HCT116 (cell line): ENCODE measurements around the gene EEFSEC. TPM values are rescaled to one million over a fixed set of nuclear protein-coding genes. Genes with fewer than 3 reads are reported as not detected.
A peak's percentile ranks its signal among the peaks of the same experiment; 100 is the strongest.

Experiments
- ATAC-seq: fragments of 200-7000 bp; cut with Tn5 transposase; 2 replicates; pipeline ENCODE4 v1.9.1; 2020; ENCODE audit warnings: mild to moderate bottlenecking, moderate library complexity
- BruUV-seq: library from RNA; stranded (reverse); fragments of 400-500 nt; replicated peaks from 2 replicates; lab custom pipeline; 2021; lab: Mats Ljungman, UMichigan
- CTCF ChIA-PET: fragments of 300-600 bp; sonication (Branson Sonifier 250); formaldehyde crosslinking; loops from one replicate; lab custom pipeline; 2021; ENCODE audit warnings: antibody characterized with exemption; lab: Charles Lee
- POLR2A ChIA-PET: fragments of 300-600, 350-600 bp; sonication (Branson Sonifier 250); formaldehyde crosslinking; loops from one replicate; lab custom pipeline; 2021; ENCODE audit warnings: antibody characterized with exemption; lab: Charles Lee
- RAD21 ChIA-PET, 2 experiments: fragments of 300-600 bp; sonication (Branson Sonifier 250); formaldehyde crosslinking; loops; one replicate each; lab custom pipeline; 2023; ENCODE audit warnings: low total read pairs in 2 of 2; ENCODE audit not compliant: uncharacterized antibody in 2 of 2, unreplicated experiment in 2 of 2, low non-redundant PET in 1 of 2; lab: Charles Lee
- DNase-seq: peaks from one replicate; pipeline ENCODE4 v3.0.0-alpha.2; 2010; ENCODE audit warnings: low read depth, low spot score
- H2AFZ ChIP-seq: fragments of 200-600 bp; shearing (Covaris generic), sonication (generic); 2 replicates; pipeline ENCODE4 v1.6.1; 2017; ENCODE audit warnings: low read depth, mixed run types, mixed read lengths, antibody characterized with exemption, low read length; ENCODE audit not compliant: poor library complexity, severe bottlenecking
- H3K27ac ChIP-seq: 2 replicates; pipeline ENCODE4 v1.5.1; 2012; ENCODE audit warnings: low read depth, low read length
- H3K27me3 ChIP-seq: fragments of 200-600 bp; sonication (generic); 2 replicates; pipeline ENCODE4 v1.6.1; 2016; ENCODE audit warnings: mixed run types, low read length, mixed read lengths; ENCODE audit not compliant: insufficient read depth
- H3K36me3 ChIP-seq, 2 experiments: fragments of 200-500 bp in 1 of 2; fragments of 200-600 bp in 1 of 2; sonication (Bioruptor generic) in 1 of 2; sonication (generic) in 1 of 2; 2 replicates each; pipeline versions ENCODE4 v1.5.1 to v1.6.1; 2014 to 2016; ENCODE audit warnings: low read length in 2 of 2, inconsistent platforms in 1 of 2, mixed read lengths in 1 of 2, mixed run types in 1 of 2; ENCODE audit not compliant: insufficient read depth in 2 of 2, control insufficient read depth in 1 of 2
- H3K4me1 ChIP-seq, 2 experiments: fragments of 200-600 bp in 1 of 2; sonication (generic) in 1 of 2; 2 replicates each; pipeline versions ENCODE4 v1.5.1 to v1.6.1; 2012 to 2017; ENCODE audit warnings: low read length in 2 of 2, inconsistent platforms in 1 of 2, mild to moderate bottlenecking in 1 of 2, mixed read lengths in 1 of 2, mixed run types in 1 of 2, moderate library complexity in 1 of 2; ENCODE audit not compliant: insufficient read depth in 2 of 2, control insufficient read depth in 1 of 2
- H3K4me2 ChIP-seq: fragments of 200-600 bp; sonication (generic); 2 replicates; pipeline ENCODE4 v1.6.1; 2017; ENCODE audit warnings: mixed run types, low read length, mixed read lengths
- H3K4me3 ChIP-seq, 2 experiments: fragments of 200-600 bp in 1 of 2; sonication (generic) in 1 of 2; replicated peaks in 1 of 2; 2 replicates each; pipeline ENCODE4 v1.5.1; 2011 to 2016; ENCODE audit warnings: low read length in 2 of 2, control low read depth in 1 of 2, low read depth in 1 of 2, mild to moderate bottlenecking in 1 of 2, mixed read lengths in 1 of 2, mixed run types in 1 of 2
- H3K79me2 ChIP-seq: fragments of 200-600 bp; sonication (generic); 2 replicates; pipeline ENCODE4 v1.6.1; 2017; ENCODE audit warnings: mild to moderate bottlenecking, mixed run types, low read length, moderate library complexity, mixed read lengths; ENCODE audit not compliant: insufficient read depth
- H3K9ac ChIP-seq: fragments of 200-600 bp; sonication (generic); 2 replicates; pipeline ENCODE4 v1.6.1; 2016; ENCODE audit warnings: low read length, mixed read lengths
- H3K9me2 ChIP-seq: fragments of 200-600 bp; sonication (generic), shearing (Covaris generic); 2 replicates; pipeline ENCODE4 v1.6.1; 2017; ENCODE audit warnings: mixed run types, mild to moderate bottlenecking, moderate library complexity; ENCODE audit not compliant: insufficient read depth
- H3K9me3 ChIP-seq, 2 experiments: fragments of 200-500 bp in 1 of 2; fragments of 200-600 bp in 1 of 2; sonication (Bioruptor generic) in 1 of 2; sonication (generic) in 1 of 2; 2 replicates each; pipeline ENCODE4 v1.6.1; 2014 to 2017; ENCODE audit warnings: low read length in 2 of 2, mixed read lengths in 2 of 2, inconsistent platforms in 1 of 2, low read depth in 1 of 2, mild to moderate bottlenecking in 1 of 2, mixed run types in 1 of 2, moderate library complexity in 1 of 2; ENCODE audit not compliant: control insufficient read depth in 1 of 2, insufficient read depth in 1 of 2
- H4K20me1 ChIP-seq: fragments of 200-600 bp; sonication (generic), shearing (Covaris generic); 2 replicates; pipeline ENCODE4 v1.6.1; 2017; ENCODE audit warnings: mixed run types, mild to moderate bottlenecking, moderate library complexity; ENCODE audit not compliant: insufficient read depth
- CEBPB ChIP-seq: IDR thresholded peaks from 2 replicates; pipeline ENCODE4 v1.6.1; 2012; ENCODE audit warnings: low read depth
- EGR1 ChIP-seq: IDR thresholded peaks from 2 replicates; pipeline ENCODE4 v1.6.1; 2012; ENCODE audit warnings: low read depth
- ELF1 ChIP-seq: IDR thresholded peaks from 2 replicates; pipeline ENCODE4 v1.6.1; 2012; ENCODE audit warnings: low read depth, borderline replicate concordance
- POLR2A ChIP-seq: IDR thresholded peaks from 2 replicates; pipeline ENCODE4 v1.7.0; 2011; ENCODE audit warnings: borderline replicate concordance; ENCODE audit not compliant: insufficient read depth, insufficient read length; ENCODE audit errors: extremely low read depth
- SP1 ChIP-seq: IDR thresholded peaks from 2 replicates; pipeline ENCODE4 v1.6.1; 2012; ENCODE audit warnings: low read depth
- TCF7L2 ChIP-seq: IDR thresholded peaks from 2 replicates; pipeline ENCODE4 v1.7.0; 2011; ENCODE audit warnings: borderline replicate concordance, inconsistent platforms; ENCODE audit not compliant: insufficient read depth, insufficient read length; ENCODE audit errors: extremely low read depth
- ZFX ChIP-seq: fragments of 450-650 bp; IDR thresholded peaks from 2 replicates; pipeline ENCODE4 v1.6.1; 2017
- intact Hi-C: fragments of 100-400 bp; cut with micrococcal nuclease; formaldehyde crosslinking; loops from 2 replicates; pipeline ENCODE4 v1.10.0; 2022
- total RNA-seq: library from RNA; stranded (reverse); gene quantifications from one replicate; pipeline ENCODE4 v1.2.1, GENCODE V29; 2021; ENCODE audit not compliant: unreplicated experiment
- TF ChIP-seq, protein P1 (sequence below): IDR thresholded peaks from 2 replicates; pipeline ENCODE4 v1.6.1; 2011; ENCODE audit warnings: mild to moderate bottlenecking, low read length, moderate library complexity; ENCODE audit not compliant: insufficient replicate concordance; ENCODE audit errors: extremely low read depth

Gene EEFSEC
- total RNA-seq, 1 experiment from 2014 or later: 16.1 TPM

DNA sequence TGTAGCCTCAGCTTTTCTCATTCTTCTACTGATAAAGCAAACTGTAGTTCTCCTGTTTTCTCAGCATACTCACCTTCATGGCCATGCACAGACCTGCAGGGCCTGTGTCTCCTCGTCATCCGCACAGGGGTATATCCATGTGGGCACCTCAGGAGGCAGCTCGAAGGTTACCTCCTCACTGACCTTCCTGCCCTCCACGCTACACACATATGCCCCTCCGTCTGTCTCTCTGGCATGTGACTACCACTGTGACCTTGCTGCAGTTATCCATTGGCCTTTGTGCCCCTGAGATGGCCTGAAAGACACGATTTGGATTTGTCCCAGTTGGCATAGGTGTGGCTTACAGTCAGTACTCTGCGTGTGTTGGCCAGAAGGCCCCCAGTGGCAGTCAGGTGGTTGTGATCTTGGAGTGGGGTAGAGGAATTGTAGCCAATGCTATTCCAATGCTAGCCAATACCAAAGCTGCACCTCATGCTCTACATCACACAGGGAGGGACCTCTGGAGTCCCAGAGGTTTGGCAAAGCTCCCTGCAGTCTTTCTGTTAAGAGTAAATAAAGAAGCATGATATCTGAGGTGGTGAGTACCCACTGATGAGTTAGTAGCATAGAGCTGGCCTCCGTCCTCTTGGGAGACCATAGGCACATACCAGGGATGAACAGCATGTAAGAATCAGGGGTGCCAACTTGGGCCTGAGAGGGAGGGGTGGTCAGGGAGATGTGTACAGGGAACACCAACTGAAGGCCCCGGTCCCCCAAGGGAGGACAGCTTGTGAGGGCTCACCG, 143.4 kb downstream of the EEFSEC start (continued):
- TF ChIP-seq ZFX: no peak
- no peak for TF ChIP-seq EGR1
- no peak for TF ChIP-seq POLR2A
- no peak for TF ChIP-seq SP1
- no peak for TF ChIP-seq TCF7L2
- no peak for TF ChIP-seq CEBPB

DNA sequence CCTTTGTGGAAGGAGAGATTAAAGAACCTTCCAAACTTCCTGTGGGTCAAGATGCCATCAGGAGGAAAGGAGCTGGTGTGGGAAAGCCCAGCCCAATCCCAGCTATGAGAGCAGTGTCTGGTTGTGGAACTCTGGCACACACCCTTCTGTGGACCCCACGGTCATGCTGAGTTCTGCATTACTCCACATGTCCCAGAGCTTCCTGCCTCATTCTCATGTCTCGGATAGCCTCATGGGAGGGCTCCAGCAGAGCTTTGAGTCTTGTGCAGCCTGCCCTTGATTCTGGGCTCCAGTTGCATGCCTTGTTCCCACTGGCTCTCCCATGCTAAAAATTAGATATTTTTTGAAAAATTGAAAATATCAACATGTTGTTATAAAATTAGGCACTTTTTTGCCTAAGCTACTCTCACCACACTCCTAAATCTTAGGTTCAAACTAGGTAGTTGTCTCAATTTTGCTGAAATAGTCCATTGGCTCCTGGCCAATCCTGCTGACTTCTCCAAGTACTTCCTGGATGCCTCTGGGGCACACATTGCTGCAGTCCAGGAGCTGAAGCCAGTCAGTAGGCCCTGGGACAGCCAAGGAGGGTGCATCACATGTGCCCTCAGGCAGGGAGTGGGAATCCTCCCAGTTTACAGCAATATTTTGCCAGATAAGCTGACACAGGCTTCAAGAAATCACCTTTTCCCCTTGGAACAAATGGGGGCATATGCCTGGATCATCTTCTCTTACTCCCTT, 144.3 kb downstream of the EEFSEC start:
- ATAC-seq (no peak), DNase-seq (no peak)
- Histone ChIP-seq H3K4me1 (no peaks in the 10 kb centered on the region; a peak in 1 of 4 replicates), H3K9me2 (no peaks in the 10 kb centered on the region), H3K9me3 (no peaks in the 10 kb centered on the region), H2AFZ (no peak overlapping the region), H3K36me3 (no peaks in the 10 kb centered on the region)
- POLR2A ChIA-PET: interaction anchor here (1.2 kb wide), 1 partner anchor 10 kb away, joined by 3 read pairs; no protein-coding TSS in a partner anchor
- CTCF ChIA-PET: no interaction called here
- TF ChIP-seq, protein P1, sequence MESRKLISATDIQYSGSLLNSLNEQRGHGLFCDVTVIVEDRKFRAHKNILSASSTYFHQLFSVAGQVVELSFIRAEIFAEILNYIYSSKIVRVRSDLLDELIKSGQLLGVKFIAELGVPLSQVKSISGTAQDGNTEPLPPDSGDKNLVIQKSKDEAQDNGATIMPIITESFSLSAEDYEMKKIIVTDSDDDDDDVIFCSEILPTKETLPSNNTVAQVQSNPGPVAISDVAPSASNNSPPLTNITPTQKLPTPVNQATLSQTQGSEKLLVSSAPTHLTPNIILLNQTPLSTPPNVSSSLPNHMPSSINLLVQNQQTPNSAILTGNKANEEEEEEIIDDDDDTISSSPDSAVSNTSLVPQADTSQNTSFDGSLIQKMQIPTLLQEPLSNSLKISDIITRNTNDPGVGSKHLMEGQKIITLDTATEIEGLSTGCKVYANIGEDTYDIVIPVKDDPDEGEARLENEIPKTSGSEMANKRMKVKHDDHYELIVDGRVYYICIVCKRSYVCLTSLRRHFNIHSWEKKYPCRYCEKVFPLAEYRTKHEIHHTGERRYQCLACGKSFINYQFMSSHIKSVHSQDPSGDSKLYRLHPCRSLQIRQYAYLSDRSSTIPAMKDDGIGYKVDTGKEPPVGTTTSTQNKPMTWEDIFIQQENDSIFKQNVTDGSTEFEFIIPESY: no peak
- 0 out of 2 replicates have a peak, but pooled peaks have one; percentile 16 for TF ChIP-seq ELF1
- TF ChIP-seq, all 23 proteins: peak for 1
- Histone ChIP-seq H3K27me3 (no peaks in the 10 kb centered on the region), H3K79me2 (no peaks in the 10 kb centered on the region), H3K27ac (no peak overlapping the region), H3K4me3 (no peak overlapping the region), H3K4me2 (no peak overlapping the region), H4K20me1 (no peaks in the 10 kb centered on the region), H3K9ac (no peak overlapping the region)
- RAD21 ChIA-PET: no interaction called here
- intact Hi-C loops: no loop called here
- no TSS peak for BruUV-seq
